ENCODE measurements around the gene RMND1. TPM values are rescaled to one million over a fixed set of nuclear protein-coding genes. Genes with fewer than 3 reads are reported as not detected.

RMND1 gene
- 42.0 TPM for total RNA-seq

GRCh38 chr6:151451950-151452749 is at the start of gene RMND1:
Gene RMND1, minus strand, starts transcription at chr6:151452126. Its CDS starts 6,315 bp downstream, at chr6:151445811.

GRCh38 chr6:151493804-151494234 is 41.9 kb upstream of the RMND1 start, which contains the start of gene CCDC170:
Gene CCDC170, plus strand, starts transcription at chr6:151494017. Its CDS starts 112 bp downstream, at chr6:151494129.

GRCh38 chr6:151391471-151392413 is 60.2 kb downstream of the RMND1 start, which contains the start of gene ZBTB2:
Gene ZBTB2, minus strand, starts transcription at chr6:151391559. Its CDS starts 17,922 bp downstream, at chr6:151373637.

Small RNAs within 50 kb of the gene (small RNA-seq; reads per million reads assigned to genes)
- not detected for gene RF00019

Other genes with a start within 250 kb of the RMND1 start
- 120 TPM for gene AKAP12, start 212.2 kb downstream of the RMND1 start, total RNA-seq
- gene ZBTB2, start 60.6 kb downstream of the RMND1 start, total RNA-seq: 8.8 TPM
- gene CCDC170, start 41.9 kb upstream of the RMND1 start, total RNA-seq: 5.5 TPM

All from diencephalon (tissue), 1 donor.